WI38 (cell line): ENCODE results near the gene DGKQ.

Experiments used
- H3K4me3 ChIP-seq: 2 replicates; pipeline ENCODE4 v1.5.1; 2011; ENCODE audit warnings: low read depth, mild to moderate bottlenecking, control low read depth, low read length
- CTCF ChIP-seq: IDR thresholded peaks from 2 replicates; pipeline ENCODE4 v1.5.1; 2012; ENCODE audit warnings: low read depth, mild to moderate bottlenecking, control low read depth, low read length

Gene DGKQ

GRCh38 chr4:974668-975067 lies 1.3 kb upstream of the DGKQ start:
- no peak overlapping the region for H3K4me3 ChIP-seq
- TF ChIP-seq CTCF = no peak

- H3K4me3 ChIP-seq = peak overlapping the region; percentile 77
- TF ChIP-seq CTCF = no peak
These were observed 531 bp downstream of the DGKQ start for GRCh38 chr4:972651-973424.

- no peak for TF ChIP-seq CTCF
- peak overlapping the region; percentile 77 for H3K4me3 ChIP-seq
These were observed 1.5 kb downstream of the DGKQ start for GRCh38 chr4:971666-972500.

GRCh38 chr4:970854-971520 lies 2.4 kb downstream of the DGKQ start:
- no peak overlapping the region for H3K4me3 ChIP-seq
- TF ChIP-seq CTCF = no peak

GRCh38 chr4:970046-970745 lies 3.2 kb downstream of the DGKQ start:
- H3K4me3 ChIP-seq = no peak overlapping the region
- TF ChIP-seq CTCF = no peak

- no peak overlapping the region for H3K4me3 ChIP-seq
- TF ChIP-seq CTCF = no peak
These were observed 4.6 kb downstream of the DGKQ start for GRCh38 chr4:968621-969394.
